Body of pancreas (tissue), 4 donors: Measurements from ENCODE around the gene KRTAP15-1.

Experiments used
- CTCF ChIP-seq, 7 experiments: fragments of 450-650 bp in 4 of 7; fragments of 200-600 bp in 3 of 7; sonication (generic) in 3 of 7; IDR thresholded peaks; one replicate each; pipeline ENCODE4 v1.5.1; 2016 to 2019; ENCODE audit warnings: antibody characterized with exemption in 7 of 7
- POLR2A ChIP-seq, 3 donors: fragments of 450-650 bp; IDR thresholded peaks; one replicate each; pipeline ENCODE4 v1.6.1; 2016; ENCODE audit warnings: antibody characterized with exemption in 3 of 3, mild to moderate bottlenecking in 2 of 3

GRCh38 chr21:30443226-30443625 is 3.2 kb downstream of the KRTAP15-1 start:
- TF ChIP-seq CTCF (IDR thresholded peaks at IDR 0.05) (no peak), POLR2A (IDR thresholded peaks at IDR 0.05) (no peak)
